GM23248 (cell line): ENCODE data around the gene OTOP3. TPM values are rescaled to one million over a fixed set of nuclear protein-coding genes. Genes with fewer than 3 reads are reported as not detected.

Experiments
- DNase-seq: peaks from one replicate; pipeline ENCODE4 v3.0.0-alpha.2; 2015
- H2AFZ ChIP-seq: fragments of 200-600 bp; sonication (generic); 2 replicates; pipeline ENCODE4 v1.6.1; 2016; ENCODE audit warnings: antibody characterized with exemption
- H3F3A ChIP-seq: fragments of 200-600 bp; sonication (generic); 2 replicates; pipeline ENCODE4 v1.6.1; 2016; ENCODE audit warnings: mild to moderate bottlenecking, antibody characterized with exemption, mixed run types; ENCODE audit not compliant: insufficient read depth
- H3K27ac ChIP-seq: fragments of 200-600 bp; sonication (generic); 2 replicates; pipeline ENCODE4 v1.5.1; 2016; ENCODE audit warnings: mild to moderate bottlenecking
- H3K27me3 ChIP-seq: fragments of 200-600 bp; sonication (generic); replicated peaks from 2 replicates; pipeline ENCODE4 v1.6.1; 2016; ENCODE audit warnings: mild to moderate bottlenecking; ENCODE audit not compliant: insufficient read depth
- H3K36me3 ChIP-seq: fragments of 200-600 bp; sonication (generic); 2 replicates; pipeline ENCODE4 v1.6.1; 2016; ENCODE audit warnings: low read depth, mild to moderate bottlenecking
- H3K4me1 ChIP-seq: fragments of 200-600 bp; sonication (generic); 2 replicates; pipeline ENCODE4 v1.6.1; 2016; ENCODE audit warnings: mild to moderate bottlenecking; ENCODE audit not compliant: insufficient read depth
- H3K4me2 ChIP-seq: fragments of 200-600 bp; sonication (generic); one replicate; pipeline ENCODE4 v1.6.1; 2016; ENCODE audit warnings: mild to moderate bottlenecking; ENCODE audit not compliant: unreplicated experiment
- H3K4me3 ChIP-seq: fragments of 200-600 bp; sonication (generic); 2 replicates; pipeline ENCODE4 v1.5.1; 2016; ENCODE audit warnings: mild to moderate bottlenecking
- H3K79me2 ChIP-seq: fragments of 200-600 bp; sonication (generic); 2 replicates; pipeline ENCODE4 v1.6.1; 2016; ENCODE audit warnings: mild to moderate bottlenecking; ENCODE audit not compliant: insufficient read depth
- H3K9ac ChIP-seq: fragments of 200-600 bp; sonication (generic); 2 replicates; pipeline ENCODE4 v1.6.1; 2016; ENCODE audit warnings: mild to moderate bottlenecking
- H3K9me2 ChIP-seq: fragments of 200-600 bp; sonication (generic); 2 replicates; pipeline ENCODE4 v1.6.1; 2016; ENCODE audit warnings: mixed run types, mild to moderate bottlenecking, moderate library complexity; ENCODE audit not compliant: insufficient read depth
- H3K9me3 ChIP-seq: fragments of 200-600 bp; sonication (generic); one replicate; pipeline ENCODE4 v1.6.1; 2017; ENCODE audit warnings: low read depth
- H4K20me1 ChIP-seq: fragments of 200-600 bp; sonication (generic); 2 replicates; pipeline ENCODE4 v1.6.0; 2016; ENCODE audit not compliant: insufficient read depth
- EZH2 ChIP-seq: fragments of 200-600 bp; sonication (generic); IDR thresholded peaks from 2 replicates; pipeline ENCODE4 v1.6.1; 2018; ENCODE audit warnings: antibody characterized with exemption, mild to moderate bottlenecking; ENCODE audit not compliant: insufficient read depth, poor library complexity, severe bottlenecking
- EZH2phosphoT487 ChIP-seq: fragments of 200-600 bp; sonication (generic); IDR thresholded peaks from 2 replicates; pipeline ENCODE4 v1.6.1; 2018; ENCODE audit warnings: antibody characterized with exemption, moderate library complexity, mild to moderate bottlenecking, low read depth; ENCODE audit not compliant: insufficient read depth
- WGBS, 2 experiments: methylation state at CpG; one replicate each; pipeline ENCODE4 v1.1.6; 2015 to 2017; ENCODE audit warnings: low lambda C conversion rate in 2 of 2, low coverage in 1 of 2; ENCODE audit errors: missing lambda C conversion rate in 2 of 2; 5-methylcytosine and 5-hydroxymethylcytosine counted together
- in situ Hi-C: fragments of 300-500 bp; cut with MboI; formaldehyde crosslinking; loops from 2 replicates; pipeline ENCODE4 v1.15.0; 2020
- polyA plus RNA-seq: library from polyadenylated mRNA; unstranded; fragments of >200 nt; fragmentation: Nextera tagmentation; extraction: Ambion mirVana; gene quantifications from 2 replicates; pipeline ENCODE4 v1.2.1, GENCODE V29; 2016
- total RNA-seq: library from RNA; depleted of rRNA; stranded (reverse); fragments of >200 nt; shearing (Covaris generic); gene quantifications from 2 replicates; pipeline ENCODE4 v1.2.3, GENCODE V29; 2014

OTOP3 gene
- total and polyA plus RNA-seq, 2 experiments from 2014 or later: not detected

DNA sequence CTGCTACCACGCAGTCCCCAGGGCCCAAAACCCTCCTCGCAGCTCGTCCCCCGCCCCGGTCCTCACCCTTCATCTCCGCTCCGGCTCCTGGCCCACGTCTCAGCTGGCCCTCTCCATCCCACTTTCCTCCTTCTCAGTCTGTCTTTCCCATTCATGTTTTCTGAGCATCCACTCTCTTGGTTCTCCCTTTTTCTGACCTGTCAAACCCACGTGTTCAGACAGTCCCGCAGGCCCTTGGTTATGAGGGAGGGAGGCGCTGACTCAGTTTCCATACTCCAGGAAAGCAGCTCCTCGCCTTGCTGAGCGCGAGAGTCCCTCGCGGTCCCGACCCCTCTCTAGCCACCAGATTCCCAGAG is 37.3 kb downstream of the OTOP3 start:
- Histone ChIP-seq H3K4me3 (no peak overlapping the region; the same call in 1 of the 2 replicates), H3F3A (no peaks in the 10 kb centered on the region), H3K27me3 (peaks cover 28% of the 10 kb centered on the region), H3K36me3 (no peaks in the 10 kb centered on the region), H3K4me1 (no peaks in the 10 kb centered on the region), H3K9ac (no peak overlapping the region), H3K4me2 (peak overlapping the region; percentile 16), H3K9me3 (no peaks in the 10 kb centered on the region), H3K9me2 (no peaks in the 10 kb centered on the region), H4K20me1 (no peaks in the 10 kb centered on the region), H3K79me2 (no peaks in the 10 kb centered on the region), H2AFZ (no peak overlapping the region), H3K27ac (no peak overlapping the region)
- no peak for DNase-seq
- 7 to 8% methylated on average over 17 of the region's 17 CpGs for WGBS, 2 experiments
- no peak for TF ChIP-seq EZH2
- 0 out of 2 replicates have a peak, but pooled peaks have one; percentile 47 for TF ChIP-seq EZH2phosphoT487
- in situ Hi-C loops: no loop called here

- H3K4me3 ChIP-seq: no peak overlapping the region
- H3K27me3 ChIP-seq: peaks cover 28% of the 10 kb centered on the region
- no peak for TF ChIP-seq EZH2
- no peak for TF ChIP-seq EZH2phosphoT487
- H3K27ac ChIP-seq: no peak overlapping the region
- no peaks in the 10 kb centered on the region for H3F3A ChIP-seq
- H3K4me2 ChIP-seq: no peak overlapping the region
- no peak overlapping the region for H2AFZ ChIP-seq
- no peaks in the 10 kb centered on the region for H4K20me1 ChIP-seq
- H3K9me3 ChIP-seq: no peaks in the 10 kb centered on the region
- no peak overlapping the region for H3K9ac ChIP-seq
- 54 to 56% methylated on average over 4 of the region's 4 CpGs for WGBS, 2 experiments
- in situ Hi-C loops: no loop called here
- H3K4me1 ChIP-seq: no peaks in the 10 kb centered on the region
- no peaks in the 10 kb centered on the region for H3K36me3 ChIP-seq
- no peak for DNase-seq
- H3K79me2 ChIP-seq: no peaks in the 10 kb centered on the region
- no peaks in the 10 kb centered on the region for H3K9me2 ChIP-seq
These were observed 40.2 kb downstream of the OTOP3 start for GRCh38 chr17:74975943-74976342.

GRCh38 chr17:74977802-74978201 is 42.1 kb downstream of the OTOP3 start:
- 88 to 96% methylated on average over 3 of the region's 3 CpGs for WGBS, 2 experiments

GRCh38 chr17:74978240-74978639 is 42.5 kb downstream of the OTOP3 start:
- 70 to 73% methylated on average over 3 of the region's 3 CpGs for WGBS, 2 experiments
- DNase-seq: no peak
- TF ChIP-seq EZH2phosphoT487 (no peak), EZH2 (no peak)

More at GRCh38 chr17:74977802-74978201, 42.1 kb downstream of the OTOP3 start:
- H3K79me2 ChIP-seq: no peaks in the 10 kb centered on the region
- no peak for DNase-seq
- H3K4me3 ChIP-seq: no peak overlapping the region
- H2AFZ ChIP-seq: no peak overlapping the region
- H3K9me3 ChIP-seq: no peaks in the 10 kb centered on the region
- H3K4me2 ChIP-seq: no peak overlapping the region
- peaks cover 23% of the 10 kb centered on the region for H3K27me3 ChIP-seq
- no peaks in the 10 kb centered on the region for H4K20me1 ChIP-seq
- 0 out of 2 replicates have a peak, but pooled peaks cover 3% of the 10 kb centered on the region for H3F3A ChIP-seq
- no peaks in the 10 kb centered on the region for H3K36me3 ChIP-seq
- H3K27ac ChIP-seq: no peak overlapping the region
- no peaks in the 10 kb centered on the region for H3K9me2 ChIP-seq
- 0 out of 2 replicates have a peak, but pooled peaks cover 5% of the 10 kb centered on the region for H3K4me1 ChIP-seq
- H3K9ac ChIP-seq: no peak overlapping the region
- in situ Hi-C loops: no loop called here
- TF ChIP-seq EZH2 (no peak), EZH2phosphoT487 (no peak)

More at GRCh38 chr17:74978240-74978639, 42.5 kb downstream of the OTOP3 start:
- Histone ChIP-seq H3K9me3 (no peaks in the 10 kb centered on the region), H3K79me2 (no peaks in the 10 kb centered on the region), H4K20me1 (no peaks in the 10 kb centered on the region), H3K9ac (no peak overlapping the region), H3K36me3 (no peaks in the 10 kb centered on the region), H3K9me2 (no peaks in the 10 kb centered on the region), H3F3A (peaks cover 6% of the 10 kb centered on the region; the same call in 1 of the 2 replicates), H3K27me3 (peaks cover 18% of the 10 kb centered on the region), H2AFZ (no peak overlapping the region), H3K4me1 (0 out of 2 replicates have a peak, but pooled peaks cover 5% of the 10 kb centered on the region), H3K4me3 (no peak overlapping the region), H3K4me2 (no peak overlapping the region), H3K27ac (no peak overlapping the region)
- in situ Hi-C loops: no loop called here
